Uterus (tissue), 2 donors: Measurements from ENCODE around the gene SMIM38.

Experiments
- POLR2A ChIP-seq, 2 donors: fragments of 450-650 bp; IDR thresholded peaks; one replicate each; pipeline ENCODE4 v1.6.1; 2016; ENCODE audit warnings: antibody characterized with exemption in 2 of 2, mild to moderate bottlenecking in 1 of 2, moderate library complexity in 1 of 2
- TF ChIP-seq, protein P1 (sequence below), 4 experiments: fragments of 200-600 bp in 2 of 4; fragments of 450-650 bp in 2 of 4; sonication (generic) in 2 of 4; IDR thresholded peaks; one replicate each; pipeline ENCODE4 v1.5.1; 2016 to 2019; ENCODE audit warnings: antibody characterized with exemption in 4 of 4, mild to moderate bottlenecking in 2 of 4, moderate library complexity in 1 of 4

DNA sequence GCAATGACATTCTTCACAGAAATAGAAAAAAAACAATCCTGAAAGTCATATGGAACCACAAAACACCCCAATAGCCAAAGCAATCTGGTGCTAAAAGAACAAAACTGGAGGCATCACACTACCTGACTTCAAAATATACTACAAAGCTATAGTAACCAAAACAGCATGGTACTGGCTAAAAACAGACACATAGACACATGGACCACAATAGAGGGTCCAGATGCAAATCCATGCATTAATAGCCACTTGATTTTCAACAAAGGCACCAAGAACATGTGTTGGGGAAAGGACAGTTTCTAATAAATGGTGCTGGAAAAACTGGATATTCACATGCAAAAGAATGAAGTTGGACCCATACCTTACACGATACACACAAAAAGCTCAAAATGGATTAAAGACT is 27.9 kb upstream of the SMIM38 start:
- TF ChIP-seq, protein P1, sequence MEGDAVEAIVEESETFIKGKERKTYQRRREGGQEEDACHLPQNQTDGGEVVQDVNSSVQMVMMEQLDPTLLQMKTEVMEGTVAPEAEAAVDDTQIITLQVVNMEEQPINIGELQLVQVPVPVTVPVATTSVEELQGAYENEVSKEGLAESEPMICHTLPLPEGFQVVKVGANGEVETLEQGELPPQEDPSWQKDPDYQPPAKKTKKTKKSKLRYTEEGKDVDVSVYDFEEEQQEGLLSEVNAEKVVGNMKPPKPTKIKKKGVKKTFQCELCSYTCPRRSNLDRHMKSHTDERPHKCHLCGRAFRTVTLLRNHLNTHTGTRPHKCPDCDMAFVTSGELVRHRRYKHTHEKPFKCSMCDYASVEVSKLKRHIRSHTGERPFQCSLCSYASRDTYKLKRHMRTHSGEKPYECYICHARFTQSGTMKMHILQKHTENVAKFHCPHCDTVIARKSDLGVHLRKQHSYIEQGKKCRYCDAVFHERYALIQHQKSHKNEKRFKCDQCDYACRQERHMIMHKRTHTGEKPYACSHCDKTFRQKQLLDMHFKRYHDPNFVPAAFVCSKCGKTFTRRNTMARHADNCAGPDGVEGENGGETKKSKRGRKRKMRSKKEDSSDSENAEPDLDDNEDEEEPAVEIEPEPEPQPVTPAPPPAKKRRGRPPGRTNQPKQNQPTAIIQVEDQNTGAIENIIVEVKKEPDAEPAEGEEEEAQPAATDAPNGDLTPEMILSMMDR (IDR thresholded peaks at IDR 0.05): no peak
- TF ChIP-seq POLR2A (IDR thresholded peaks at IDR 0.05): no peak
